ENCODE data around the gene IGF2. TPM values are rescaled to one million over a fixed set of nuclear protein-coding genes. Genes with fewer than 3 reads are reported as not detected.

Gene IGF2
- total and polyA plus RNA-seq, 2 donors (not counting 3 experiments of a cell fraction or from before 2014, with no cell fraction given): 5.7 to 21.0 TPM

DNA sequence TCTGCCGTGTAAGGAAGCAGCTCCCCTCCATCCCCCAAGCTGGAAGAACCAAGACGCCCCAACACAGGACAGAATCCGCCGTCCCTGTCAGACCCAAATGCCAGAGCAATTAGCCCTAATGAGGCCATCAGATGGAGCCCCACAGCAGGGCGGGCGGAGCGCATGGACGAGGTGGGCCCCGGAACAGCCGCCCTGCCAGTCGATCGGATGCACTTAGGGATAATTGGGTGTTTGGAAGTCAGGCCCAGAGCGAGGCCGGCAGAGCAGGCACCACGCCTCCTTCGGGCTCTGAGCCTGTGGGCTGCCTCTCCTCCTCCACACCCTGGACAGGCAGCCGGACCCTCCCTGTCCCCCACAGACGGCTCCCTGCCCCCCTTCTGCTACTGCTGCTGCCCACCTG is 37.9 kb upstream of the IGF2 start:
- ChIA-PET CTCF (no interaction called here), POLR2A (no interaction called here)
- TF ChIP-seq, protein P1, sequence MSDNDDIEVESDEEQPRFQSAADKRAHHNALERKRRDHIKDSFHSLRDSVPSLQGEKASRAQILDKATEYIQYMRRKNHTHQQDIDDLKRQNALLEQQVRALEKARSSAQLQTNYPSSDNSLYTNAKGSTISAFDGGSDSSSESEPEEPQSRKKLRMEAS (IDR thresholded peaks at IDR 0.05; ENCODE audit: insufficient read depth, insufficient read length): no peak
- TF ChIP-seq, protein P2, sequence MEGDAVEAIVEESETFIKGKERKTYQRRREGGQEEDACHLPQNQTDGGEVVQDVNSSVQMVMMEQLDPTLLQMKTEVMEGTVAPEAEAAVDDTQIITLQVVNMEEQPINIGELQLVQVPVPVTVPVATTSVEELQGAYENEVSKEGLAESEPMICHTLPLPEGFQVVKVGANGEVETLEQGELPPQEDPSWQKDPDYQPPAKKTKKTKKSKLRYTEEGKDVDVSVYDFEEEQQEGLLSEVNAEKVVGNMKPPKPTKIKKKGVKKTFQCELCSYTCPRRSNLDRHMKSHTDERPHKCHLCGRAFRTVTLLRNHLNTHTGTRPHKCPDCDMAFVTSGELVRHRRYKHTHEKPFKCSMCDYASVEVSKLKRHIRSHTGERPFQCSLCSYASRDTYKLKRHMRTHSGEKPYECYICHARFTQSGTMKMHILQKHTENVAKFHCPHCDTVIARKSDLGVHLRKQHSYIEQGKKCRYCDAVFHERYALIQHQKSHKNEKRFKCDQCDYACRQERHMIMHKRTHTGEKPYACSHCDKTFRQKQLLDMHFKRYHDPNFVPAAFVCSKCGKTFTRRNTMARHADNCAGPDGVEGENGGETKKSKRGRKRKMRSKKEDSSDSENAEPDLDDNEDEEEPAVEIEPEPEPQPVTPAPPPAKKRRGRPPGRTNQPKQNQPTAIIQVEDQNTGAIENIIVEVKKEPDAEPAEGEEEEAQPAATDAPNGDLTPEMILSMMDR (IDR thresholded peaks at IDR 0.05; ENCODE audit: extremely low read depth in 1 of 2, insufficient read depth in 1 of 2, low read depth in 1 of 2, low read length in 2 of 2): no peak
- no peak for TF ChIP-seq JUN (IDR thresholded peaks at IDR 0.05; ENCODE audit: borderline replicate concordance, insufficient read depth, insufficient read length, low read depth)
- TF ChIP-seq FOS (IDR thresholded peaks at IDR 0.05; ENCODE audit: borderline replicate concordance, insufficient read depth, low read length): no peak
- TF ChIP-seq EZH2 (IDR thresholded peaks at IDR 0.05; ENCODE audit: borderline replicate concordance, low read depth, low read length, severe bottlenecking): no peak
- no peak for TF ChIP-seq POLR2A (IDR thresholded peaks at IDR 0.05; ENCODE audit: low read depth, low read length)
- TF ChIP-seq MYC (IDR thresholded peaks at IDR 0.05; ENCODE audit: low read depth, low read length): no peak
- TF ChIP-seq POLR2AphosphoS5 (IDR thresholded peaks at IDR 0.05; ENCODE audit: insufficient read depth, low read depth, low read length): no peak
- no peak for TF ChIP-seq GATA2 (IDR thresholded peaks at IDR 0.05; ENCODE audit: insufficient read depth, insufficient read length, low read depth, low read length)
- no peak for DNase-seq (ENCODE audit: low read depth, low spot score)
- no peak overlapping the region for H3K4me3 ChIP-seq (replicated peaks in 1 of 3; ENCODE audit: insufficient read depth in 1 of 3, low read depth in 1 of 3, low read length in 3 of 3)
- no peak overlapping the region for H2AFZ ChIP-seq (ENCODE audit: low read depth, low read length)
- intact Hi-C loops (cut with micrococcal nuclease): no loop called here
- no peak for FAIRE-seq
- no peaks in the 10 kb centered on the region for H3K36me3 ChIP-seq (ENCODE audit: control insufficient read depth in 2 of 2, extremely low read depth in 1 of 2, insufficient read depth in 2 of 2, low read length in 2 of 2)
- no peaks in the 10 kb centered on the region for H3K79me2 ChIP-seq (ENCODE audit: control insufficient read depth, insufficient read depth, low read length)
- H3K9ac ChIP-seq (replicated peaks; ENCODE audit: extremely low read depth, insufficient read depth, low read length): no peak overlapping the region
- dilution Hi-C loops (cut with MboI; ENCODE audit: extremely low pct_ligation_motif_present, low sequenced_read_pairs): no loop called here
- H3K4me1 ChIP-seq (ENCODE audit: control insufficient read depth, extremely low read depth, insufficient read depth, low read length): no peaks in the 10 kb centered on the region
- H4K20me1 ChIP-seq (replicated peaks; ENCODE audit: control insufficient read depth, extremely low read depth, insufficient read depth, low read length): no peaks in the 10 kb centered on the region
- H3K4me2 ChIP-seq (ENCODE audit: insufficient read depth, low read length): no peak overlapping the region
- no peaks in the 10 kb centered on the region for H3K9me3 ChIP-seq (replicated peaks; ENCODE audit: control insufficient read depth, insufficient read depth, low read length)
- H3K27ac ChIP-seq (ENCODE audit: insufficient read depth, low read depth, low read length): no peak overlapping the region
- no peaks in the 10 kb centered on the region for H3K9me1 ChIP-seq (replicated peaks; ENCODE audit: control insufficient read depth, extremely low read depth, insufficient read depth, low read length)
- BruUV-seq (replicated peaks): no TSS peak
- H3K27me3 ChIP-seq (ENCODE audit: control insufficient read depth in 2 of 2, insufficient read depth in 2 of 2, low read length in 2 of 2): no peaks in the 10 kb centered on the region
